Measurements from ENCODE around the gene CCDC169.

The CCDC169 gene

GRCh38 chr13:36244990-36245389 is 52.6 kb downstream of the CCDC169 start (continued):
- TF ChIP-seq, protein P1, sequence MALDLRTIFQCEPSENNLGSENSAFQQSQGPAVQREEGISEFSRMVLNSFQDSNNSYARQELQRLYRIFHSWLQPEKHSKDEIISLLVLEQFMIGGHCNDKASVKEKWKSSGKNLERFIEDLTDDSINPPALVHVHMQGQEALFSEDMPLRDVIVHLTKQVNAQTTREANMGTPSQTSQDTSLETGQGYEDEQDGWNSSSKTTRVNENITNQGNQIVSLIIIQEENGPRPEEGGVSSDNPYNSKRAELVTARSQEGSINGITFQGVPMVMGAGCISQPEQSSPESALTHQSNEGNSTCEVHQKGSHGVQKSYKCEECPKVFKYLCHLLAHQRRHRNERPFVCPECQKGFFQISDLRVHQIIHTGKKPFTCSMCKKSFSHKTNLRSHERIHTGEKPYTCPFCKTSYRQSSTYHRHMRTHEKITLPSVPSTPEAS (tag by site-specific recombination; IDR thresholded peaks at IDR 0.05): no peak
- no peak for TF ChIP-seq ZNF704 (tag by site-specific recombination; IDR thresholded peaks at IDR 0.05)
- no peak for TF ChIP-seq ZNF354C (tag by site-specific recombination; IDR thresholded peaks at IDR 0.05; ENCODE audit: borderline replicate concordance, low read depth)
- TF ChIP-seq ZFP69B (tag by site-specific recombination; IDR thresholded peaks at IDR 0.05): no peak
- TF ChIP-seq KLF1 (tag by site-specific recombination; IDR thresholded peaks at IDR 0.05): no peak
- TF ChIP-seq TCF7L2 (IDR thresholded peaks at IDR 0.05; ENCODE audit: borderline replicate concordance, low read depth, low read length): no peak
- TF ChIP-seq ZNF747 (tag by site-specific recombination; IDR thresholded peaks at IDR 0.05): no peak

GRCh38 chr13:36244073-36244472 is 53.5 kb downstream of the CCDC169 start:
- no peak overlapping the region for H3K4me3 ChIP-seq (ENCODE audit: low read depth, low read length)
- H3K9me3 ChIP-seq (ENCODE audit: control insufficient read depth, insufficient read depth, low read depth, low read length): no peaks in the 10 kb centered on the region
- TF ChIP-seq ZNF677 (tag by site-specific recombination; IDR thresholded peaks at IDR 0.05): no peak
- TF ChIP-seq ZFP41 (tag by site-specific recombination; IDR thresholded peaks at IDR 0.05; ENCODE audit: borderline replicate concordance): no peak
- TF ChIP-seq ZNF302 (tag by site-specific recombination; IDR thresholded peaks at IDR 0.05; ENCODE audit: low read depth): no peak
- no peak for TF ChIP-seq ZNF394 (tag by site-specific recombination; IDR thresholded peaks at IDR 0.05; ENCODE audit: borderline replicate concordance)
- TF ChIP-seq ZNF777 (tag by site-specific recombination; IDR thresholded peaks at IDR 0.05; ENCODE audit: borderline replicate concordance): no peak
- TF ChIP-seq MEIS1 (CRISPR knock-in tag; IDR thresholded peaks at IDR 0.05; ENCODE audit: borderline replicate concordance): no peak
- no peak for TF ChIP-seq ZNF292 (tag by site-specific recombination; IDR thresholded peaks at IDR 0.05; ENCODE audit: borderline replicate concordance, low read depth)
- TF ChIP-seq ZNF571 (tag by site-specific recombination; IDR thresholded peaks at IDR 0.05): no peak
- TF ChIP-seq ZNF830 (tag by site-specific recombination; IDR thresholded peaks at IDR 0.05; ENCODE audit: low read depth): no peak
- no peaks in the 10 kb centered on the region for H3K36me3 ChIP-seq (ENCODE audit: control insufficient read depth in 2 of 2, insufficient read depth in 1 of 2, low read length in 2 of 2)
- ChIA-PET POLR2A (no interaction called here), CTCF (no interaction called here)
- no peaks in the 10 kb centered on the region for H3K4me1 ChIP-seq (ENCODE audit: control insufficient read depth, insufficient read depth, low read length)
- H3K27ac ChIP-seq (ENCODE audit: extremely low read depth, low read depth, low read length): no peak overlapping the region

DNA sequence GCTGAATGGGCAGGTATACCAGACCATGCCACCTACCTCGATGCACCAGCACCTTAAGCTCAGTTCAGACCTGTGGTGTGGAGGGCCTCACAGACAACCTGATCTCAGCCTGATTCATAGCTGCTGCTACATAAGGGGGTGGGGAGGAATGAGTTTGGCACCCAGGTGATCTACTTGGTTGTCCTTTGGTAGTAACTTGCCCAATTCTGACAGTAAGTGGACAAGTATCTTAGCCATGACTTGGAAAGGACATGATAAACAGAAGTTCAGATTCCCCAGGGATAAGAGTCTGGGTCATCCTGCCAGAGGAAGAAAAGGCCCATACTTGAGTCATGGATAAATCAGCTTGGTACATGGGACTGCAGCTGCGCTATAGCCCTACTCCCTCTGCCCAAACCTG is 54.9 kb downstream of the CCDC169 start:
- Histone ChIP-seq H3K4me1 (ENCODE audit: control insufficient read depth, insufficient read depth, low read length) (no peaks in the 10 kb centered on the region), H3K4me3 (ENCODE audit: low read depth, low read length) (no peak overlapping the region), H3K9me3 (ENCODE audit: control insufficient read depth, insufficient read depth, low read depth, low read length) (no peaks in the 10 kb centered on the region), H3K36me3 (ENCODE audit: control insufficient read depth in 2 of 2, insufficient read depth in 1 of 2, low read length in 2 of 2) (no peaks in the 10 kb centered on the region), H3K27ac (ENCODE audit: extremely low read depth, low read depth, low read length) (no peak overlapping the region)
- POLR2A ChIA-PET: no interaction called here
- CTCF ChIA-PET: no interaction called here
- TF ChIP-seq ZXDB (tag by site-specific recombination; IDR thresholded peaks at IDR 0.05): no peak
- TF ChIP-seq ZNF423 (tag by site-specific recombination; IDR thresholded peaks at IDR 0.05): no peak
- TF ChIP-seq ZNF660 (tag by site-specific recombination; IDR thresholded peaks at IDR 0.05): no peak
- no peak for TF ChIP-seq KLF7 (tag by site-specific recombination; IDR thresholded peaks at IDR 0.05; ENCODE audit: borderline replicate concordance)
- TF ChIP-seq, protein P2, sequence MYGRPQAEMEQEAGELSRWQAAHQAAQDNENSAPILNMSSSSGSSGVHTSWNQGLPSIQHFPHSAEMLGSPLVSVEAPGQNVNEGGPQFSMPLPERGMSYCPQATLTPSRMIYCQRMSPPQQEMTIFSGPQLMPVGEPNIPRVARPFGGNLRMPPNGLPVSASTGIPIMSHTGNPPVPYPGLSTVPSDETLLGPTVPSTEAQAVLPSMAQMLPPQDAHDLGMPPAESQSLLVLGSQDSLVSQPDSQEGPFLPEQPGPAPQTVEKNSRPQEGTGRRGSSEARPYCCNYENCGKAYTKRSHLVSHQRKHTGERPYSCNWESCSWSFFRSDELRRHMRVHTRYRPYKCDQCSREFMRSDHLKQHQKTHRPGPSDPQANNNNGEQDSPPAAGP (tag by site-specific recombination; IDR thresholded peaks at IDR 0.05): no peak
- no peak for TF ChIP-seq BCL11A (tag by site-specific recombination; IDR thresholded peaks at IDR 0.05; ENCODE audit: low read depth)
- no peak for TF ChIP-seq GLI4 (tag by site-specific recombination; IDR thresholded peaks at IDR 0.05)
- no peak for TF ChIP-seq ZFP3 (tag by site-specific recombination; IDR thresholded peaks at IDR 0.05; ENCODE audit: low read depth)
- TF ChIP-seq SETDB1 (IDR thresholded peaks at IDR 0.05; ENCODE audit: insufficient read length, low read length): no peak
- TF ChIP-seq ZNF449 (tag by site-specific recombination; IDR thresholded peaks at IDR 0.05): no peak
- TF ChIP-seq ZNF26 (tag by site-specific recombination; IDR thresholded peaks at IDR 0.05): no peak
- TF ChIP-seq ZNF777 (tag by site-specific recombination; IDR thresholded peaks at IDR 0.05; ENCODE audit: borderline replicate concordance): no peak
- TF ChIP-seq ZNF121 (tag by site-specific recombination; IDR thresholded peaks at IDR 0.05): no peak
